Loucy (cell line): ENCODE results near the gene NF1.

Experiments
- EZH2phosphoT487 ChIP-seq: fragments of 200-600 bp; IDR thresholded peaks from 2 replicates; pipeline ENCODE4 v1.6.1; 2018; ENCODE audit warnings: antibody characterized with exemption, mild to moderate bottlenecking, moderate library complexity, borderline replicate concordance
- TF ChIP-seq, protein P1 (sequence below): fragments of 200-600 bp; sonication (generic); conservative IDR thresholded peaks from 2 replicates; pipeline ENCODE4 v1.5.1; 2014; ENCODE audit warnings: mild to moderate bottlenecking, antibody characterized with exemption, low read length

DNA sequence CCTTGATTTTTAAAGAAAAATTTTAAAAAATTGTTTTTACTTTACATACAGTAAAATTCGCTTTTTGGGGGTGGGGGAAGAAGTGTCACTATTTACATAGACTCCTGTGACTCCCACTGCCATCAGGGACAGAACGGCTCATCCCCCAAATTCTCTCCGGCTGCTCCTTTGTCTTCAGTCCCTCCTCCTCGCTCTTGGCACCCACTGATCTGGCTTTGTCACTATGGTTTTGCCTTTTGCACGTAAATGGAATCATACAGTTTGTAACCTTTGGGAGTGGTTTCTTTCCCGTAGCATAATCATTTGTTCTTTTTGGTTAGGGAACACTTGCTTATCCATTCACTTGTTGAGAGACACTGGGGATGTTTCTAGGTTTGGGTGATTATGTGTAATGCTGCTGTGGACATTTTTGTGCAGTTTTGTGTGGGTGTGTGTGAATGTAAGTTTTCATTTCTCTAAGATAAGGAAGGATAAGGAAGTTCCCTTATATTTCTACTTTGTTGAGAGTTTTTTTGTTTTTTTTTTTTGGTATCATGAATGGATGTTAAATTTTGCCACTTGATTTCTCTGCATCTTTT is 324.1 kb downstream of the NF1 start:
- TF ChIP-seq, protein P1, sequence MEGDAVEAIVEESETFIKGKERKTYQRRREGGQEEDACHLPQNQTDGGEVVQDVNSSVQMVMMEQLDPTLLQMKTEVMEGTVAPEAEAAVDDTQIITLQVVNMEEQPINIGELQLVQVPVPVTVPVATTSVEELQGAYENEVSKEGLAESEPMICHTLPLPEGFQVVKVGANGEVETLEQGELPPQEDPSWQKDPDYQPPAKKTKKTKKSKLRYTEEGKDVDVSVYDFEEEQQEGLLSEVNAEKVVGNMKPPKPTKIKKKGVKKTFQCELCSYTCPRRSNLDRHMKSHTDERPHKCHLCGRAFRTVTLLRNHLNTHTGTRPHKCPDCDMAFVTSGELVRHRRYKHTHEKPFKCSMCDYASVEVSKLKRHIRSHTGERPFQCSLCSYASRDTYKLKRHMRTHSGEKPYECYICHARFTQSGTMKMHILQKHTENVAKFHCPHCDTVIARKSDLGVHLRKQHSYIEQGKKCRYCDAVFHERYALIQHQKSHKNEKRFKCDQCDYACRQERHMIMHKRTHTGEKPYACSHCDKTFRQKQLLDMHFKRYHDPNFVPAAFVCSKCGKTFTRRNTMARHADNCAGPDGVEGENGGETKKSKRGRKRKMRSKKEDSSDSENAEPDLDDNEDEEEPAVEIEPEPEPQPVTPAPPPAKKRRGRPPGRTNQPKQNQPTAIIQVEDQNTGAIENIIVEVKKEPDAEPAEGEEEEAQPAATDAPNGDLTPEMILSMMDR = no peak
- no peak for TF ChIP-seq EZH2phosphoT487
